ENCODE data around the gene NOXO1.
"Not testable (repeated sequence)": the region's sequence is repeated elsewhere in the genome, so short reads cannot be mapped to it uniquely, and the experiment has no call there.

The NOXO1 gene

DNA sequence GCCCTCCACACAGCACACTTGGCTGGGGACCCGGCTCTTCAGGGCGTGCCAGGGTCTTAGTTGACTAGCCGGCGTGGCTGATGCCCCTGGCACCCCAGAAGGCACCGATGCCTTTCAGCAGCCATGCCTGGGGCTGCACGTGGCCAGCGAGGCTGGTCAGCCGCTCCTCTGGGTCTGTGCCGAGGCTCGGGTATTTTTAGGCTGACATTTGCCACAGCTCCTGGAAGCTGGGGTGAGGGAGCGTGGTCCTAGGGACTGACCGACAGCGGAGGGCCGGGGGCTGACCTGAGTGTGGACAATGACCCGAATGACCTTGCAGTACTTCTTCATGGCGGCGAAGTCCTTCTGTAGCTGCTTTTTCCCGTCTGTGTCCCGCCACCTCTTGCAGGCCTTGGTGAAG is 30.7 kb downstream of the NOXO1 start:
- H3K4me3 ChIP-seq = no peak overlapping the region
- peak overlapping the region in 5 of 21 experiments; percentile 17 to 40 (median 22) for H3K27ac ChIP-seq

DNA sequence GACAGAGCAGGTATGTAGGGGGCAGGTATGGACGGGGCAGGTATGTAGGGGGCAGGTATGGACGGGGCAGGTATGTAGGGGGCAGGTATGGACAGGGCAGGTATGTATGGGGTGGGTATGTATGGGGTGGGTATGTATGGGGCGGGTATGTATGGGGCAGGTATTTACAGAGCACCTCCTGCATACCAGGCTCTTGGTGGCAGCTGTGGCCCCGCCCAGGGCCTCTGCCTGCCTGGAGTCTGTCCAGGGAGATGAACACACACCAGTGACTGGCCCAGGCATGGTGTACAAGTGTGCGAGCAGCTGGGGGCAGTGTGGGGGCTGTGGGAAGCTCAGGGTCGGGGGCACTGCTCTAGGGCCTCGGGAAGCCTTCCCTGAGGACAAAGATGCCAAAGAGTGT is 31.2 kb downstream of the NOXO1 start:
- Histone ChIP-seq H3K27ac (peak overlapping the region in 4 of 21 experiments; percentile 17 to 40 (median 30)), H3K4me3 (no peak overlapping the region)

DNA sequence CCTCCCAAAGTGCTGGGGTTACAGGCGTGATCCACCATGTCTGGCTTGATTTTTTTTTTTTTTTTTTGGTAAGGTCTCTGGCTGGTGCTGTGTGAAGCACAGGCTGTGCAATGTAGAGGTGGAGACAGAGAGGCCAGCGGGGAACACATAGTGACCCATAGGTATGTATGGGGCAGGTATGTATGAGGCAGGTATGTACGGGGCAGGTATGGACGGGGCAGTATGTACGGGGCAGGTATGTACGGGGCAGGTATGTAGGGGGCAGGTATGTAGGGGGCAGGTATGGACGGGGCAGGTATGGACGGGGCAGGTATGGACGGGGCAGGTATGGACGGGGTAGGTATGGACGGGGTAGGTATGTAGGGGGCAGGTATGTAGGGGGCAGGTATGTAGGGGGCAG is 31.8 kb downstream of the NOXO1 start:
- Histone ChIP-seq H3K4me3 (no peak overlapping the region), H3K27ac (no peak overlapping the region)

DNA sequence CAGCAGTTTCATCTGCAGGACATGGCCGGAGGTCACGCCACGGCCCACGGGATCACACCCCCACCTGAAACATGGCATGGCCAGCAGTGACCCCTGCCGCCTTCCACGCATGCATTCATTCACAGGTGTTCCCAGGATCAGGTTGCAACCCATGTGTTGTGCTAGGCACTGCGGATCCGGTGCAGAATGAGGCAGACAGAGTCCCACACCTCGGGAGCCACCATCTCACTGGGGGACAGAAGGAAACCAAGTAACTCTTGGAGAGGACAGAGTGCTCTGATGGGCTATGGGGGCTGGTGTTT is 33.9 kb downstream of the NOXO1 start:
- no peak overlapping the region for H3K27ac ChIP-seq
- no peak overlapping the region for H3K4me3 ChIP-seq

DNA sequence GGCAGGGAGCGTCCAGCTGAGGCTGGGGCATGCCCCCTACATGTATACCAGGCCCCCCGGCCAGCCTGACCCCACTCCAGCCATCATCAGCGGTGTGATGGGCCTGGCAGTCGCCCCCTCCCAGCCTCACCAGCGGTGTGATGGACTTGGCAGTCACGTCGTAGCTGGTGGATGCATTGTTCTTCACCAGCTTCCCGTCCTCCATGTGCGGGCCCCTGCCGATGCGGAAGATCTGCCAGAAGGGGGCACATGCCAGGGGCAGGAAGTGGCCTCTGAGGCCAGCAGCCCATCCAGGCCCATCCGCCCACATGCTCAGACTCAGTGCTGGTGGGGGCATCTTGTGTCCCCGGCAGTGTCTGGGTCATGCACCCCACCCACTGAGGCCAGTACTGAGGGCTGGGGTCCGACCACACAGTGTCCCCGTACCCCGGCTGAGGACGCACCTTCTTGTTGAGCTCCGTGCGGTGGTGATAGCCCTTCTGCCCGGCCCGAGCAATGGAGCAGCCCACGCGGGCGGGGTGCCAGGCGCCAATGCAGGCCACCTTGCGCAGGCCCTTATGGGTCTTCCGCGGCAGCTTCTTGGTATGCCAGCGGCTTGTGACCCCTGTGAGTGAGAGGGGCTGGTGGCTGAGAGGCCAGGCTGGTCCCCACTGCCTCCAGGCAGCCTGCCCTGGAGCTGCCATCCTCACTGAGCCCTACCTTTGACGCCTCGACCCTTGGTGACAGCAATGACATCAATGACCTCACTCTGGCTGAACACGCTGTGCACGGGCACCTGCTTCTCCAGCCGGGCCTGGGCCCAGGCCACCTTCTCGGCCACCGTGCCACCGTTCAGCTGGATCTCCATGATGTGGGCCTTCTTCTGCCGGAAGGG is 34.5 kb downstream of the NOXO1 start:
- no peak overlapping the region for H3K4me3 ChIP-seq
- no peak overlapping the region for H3K27ac ChIP-seq

GRCh38 chr16:1945559-1946391 is 35.5 kb downstream of the NOXO1 start:
- no peak overlapping the region for H3K27ac ChIP-seq
- no peak overlapping the region for H3K4me3 ChIP-seq

- Histone ChIP-seq H3K27ac (no peak overlapping the region), H3K4me3 (no peak overlapping the region)
These were observed 36.6 kb downstream of the NOXO1 start for GRCh38 chr16:1944612-1945199.

DNA sequence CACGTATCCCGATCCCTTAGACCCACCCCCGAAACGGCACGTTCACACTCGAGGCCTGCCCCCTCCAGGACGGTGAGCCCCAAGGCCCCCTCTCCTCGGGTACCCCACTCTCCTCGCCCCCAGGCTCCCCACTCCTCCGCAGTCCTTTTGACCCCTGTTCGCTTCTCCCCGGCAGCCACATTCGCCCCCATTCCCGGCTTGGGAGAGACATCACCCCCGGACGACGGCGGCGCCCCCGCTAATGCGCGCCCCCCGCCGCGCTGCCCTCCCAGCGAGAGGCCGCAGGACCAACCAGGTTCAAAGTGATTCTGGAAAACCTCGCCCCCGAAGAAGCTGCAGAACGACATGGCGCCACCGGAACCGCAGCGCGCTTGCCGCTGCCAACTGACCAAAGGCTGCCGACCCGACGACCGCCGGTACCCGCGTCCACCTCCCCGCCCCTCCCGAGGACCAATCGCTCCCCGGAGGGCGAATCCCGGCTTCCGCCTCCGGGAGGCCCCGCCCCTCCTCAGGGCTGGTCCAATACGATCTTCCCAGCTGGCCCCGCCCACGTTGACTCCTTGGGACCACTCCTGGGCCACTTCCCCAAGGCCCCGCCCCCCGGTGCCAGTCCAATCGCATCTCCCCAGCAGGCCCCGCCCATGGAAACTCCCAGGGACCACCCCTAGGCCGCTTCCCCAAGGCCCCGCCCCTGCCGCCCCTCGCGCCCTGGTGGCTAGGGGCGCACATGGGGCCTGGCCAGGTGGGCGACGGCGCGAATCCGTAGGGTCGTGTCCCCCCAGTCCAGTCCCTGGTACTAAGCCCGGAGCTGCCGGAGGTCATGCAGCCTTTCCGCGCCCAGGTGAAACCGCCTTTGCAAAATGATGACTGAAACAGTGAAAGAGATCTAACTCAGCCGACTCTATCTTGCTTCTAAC is 38.2 kb downstream of the NOXO1 start, which contains the start of gene MSRB1:
Gene MSRB1 (minus strand): TSS at position 390 of the 917 bp plus-strand sequence. CDS start 43 bp downstream, at position 347.
- H3K4me3 ChIP-seq = peak within 1 kb of the TSS; percentile 55 to 92 (median 65)
- peak within 1 kb of the TSS; percentile 17 to 92 (median 79) for H3K27ac ChIP-seq

GRCh38 chr16:1942047-1942809 is 39.0 kb downstream of the NOXO1 start:
- peak overlapping the region; percentile 55 to 92 (median 65) for H3K4me3 ChIP-seq
- H3K27ac ChIP-seq = peak overlapping the region; percentile 22 to 92 (median 79)

DNA sequence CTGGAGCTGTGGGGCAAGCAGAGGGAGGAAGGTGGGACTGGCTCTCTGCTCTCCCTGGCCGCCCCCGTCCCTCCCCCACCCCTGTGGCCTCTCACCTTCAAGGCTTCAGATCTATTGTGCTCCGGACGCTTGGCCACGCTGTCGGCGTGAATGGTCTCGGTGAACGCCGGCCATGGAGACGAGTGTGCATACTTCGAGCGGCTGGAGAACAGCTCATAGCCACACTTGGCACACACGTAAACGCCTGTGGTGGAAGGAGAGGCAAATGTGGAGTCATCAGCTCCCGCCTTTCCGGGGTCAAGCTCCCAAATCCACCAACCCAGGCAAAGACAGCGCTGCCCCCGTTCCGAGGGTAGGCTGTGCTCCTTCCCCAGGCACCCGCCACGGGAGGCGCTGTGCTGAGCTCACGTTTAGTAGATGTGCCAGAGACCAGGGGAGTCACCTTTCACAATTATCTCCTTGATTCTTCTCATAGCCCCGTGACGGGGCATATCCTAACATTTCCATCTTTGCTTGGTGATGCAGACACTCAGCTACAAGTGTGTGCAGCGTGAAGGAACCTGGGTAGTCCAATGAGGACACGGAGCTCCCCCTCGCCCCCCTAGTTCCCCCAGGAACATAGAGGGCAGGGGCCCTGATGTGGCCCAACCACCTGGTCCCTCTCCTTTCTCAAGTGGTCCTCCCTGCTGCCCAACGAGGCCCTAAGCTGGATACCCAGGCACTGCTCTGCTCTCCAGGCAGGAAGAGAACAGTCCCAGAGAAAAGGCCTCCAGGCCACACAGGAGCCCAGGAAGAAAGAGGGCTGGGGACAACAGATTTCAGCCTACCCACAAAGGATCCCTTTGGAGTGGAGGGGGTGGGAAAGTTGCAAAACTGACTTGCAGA is 39.9 kb downstream of the NOXO1 start:
- H3K4me3 ChIP-seq = peak overlapping the region in 5 of 7 experiments; percentile 55 to 92 (median 65)
- H3K27ac ChIP-seq = peak overlapping the region in 13 of 21 experiments; percentile 22 to 92 (median 78)

DNA sequence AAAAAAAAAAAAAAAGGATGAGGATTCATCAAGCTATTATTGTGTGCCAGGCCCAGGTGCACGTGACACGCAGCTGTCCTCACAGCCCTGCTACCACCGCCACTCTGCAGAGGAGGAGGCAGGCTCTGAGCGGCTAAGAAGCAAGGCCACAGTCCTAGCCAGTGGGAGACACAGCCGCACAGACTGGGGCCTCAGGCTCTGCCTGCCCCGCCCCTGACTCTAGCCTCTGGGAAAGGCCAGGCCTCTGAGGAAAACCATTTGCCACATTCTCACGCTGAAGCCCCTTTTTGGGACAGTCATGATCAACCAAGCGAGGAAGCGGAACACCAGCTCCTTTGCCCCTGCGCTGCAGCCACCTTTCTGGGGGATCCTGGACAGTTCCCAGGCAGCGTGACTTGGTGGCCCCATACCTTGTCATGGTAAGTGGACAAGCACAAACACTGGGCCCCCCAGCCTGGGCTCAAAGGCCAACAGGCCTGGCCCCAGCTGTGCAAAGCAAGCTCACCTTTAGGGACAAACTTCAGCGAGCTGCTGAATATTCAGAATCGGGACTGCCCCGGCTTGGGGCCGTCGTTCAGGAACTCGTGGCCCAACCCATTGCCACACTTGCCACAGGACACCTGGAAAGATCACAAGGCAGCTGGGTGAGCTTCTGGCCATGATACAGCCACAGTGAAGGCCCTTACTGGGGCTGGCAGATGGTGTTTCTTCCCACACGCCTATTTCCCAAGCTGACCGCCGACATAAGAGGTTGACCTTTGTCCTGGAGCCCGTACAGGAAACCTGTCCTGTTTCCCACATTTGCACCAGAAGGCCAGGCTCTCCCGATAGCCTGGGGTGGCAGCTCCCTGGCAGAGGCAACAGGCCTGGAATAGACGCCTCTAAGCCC is 40.8 kb downstream of the NOXO1 start:
- Histone ChIP-seq H3K27ac (peak overlapping the region in 5 of 21 experiments; percentile 21 to 86 (median 76)), H3K4me3 (peak overlapping the region in 1 of 7 experiments; percentile 92)

DNA sequence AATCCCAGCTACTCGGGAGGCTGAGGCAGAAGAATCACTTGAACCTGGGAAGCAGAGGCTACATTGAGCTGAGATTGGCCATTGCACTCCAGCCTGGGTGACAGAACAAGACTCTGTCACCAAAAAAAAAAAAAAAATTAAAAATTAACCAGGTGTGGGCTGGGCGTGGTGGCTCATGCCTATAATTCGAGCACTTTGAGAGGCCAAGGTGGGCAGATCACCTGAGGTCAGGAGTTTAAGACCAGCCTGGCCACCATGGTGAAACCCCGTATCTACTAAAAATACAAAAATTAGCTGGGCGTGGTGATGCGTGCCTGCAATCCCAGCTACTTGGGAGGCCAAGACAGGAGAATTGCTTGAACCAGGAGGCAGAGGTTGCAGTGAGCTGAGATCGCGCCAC is 41.4 kb downstream of the NOXO1 start:
- H3K4me3 ChIP-seq = not testable (repeated sequence)
- H3K27ac ChIP-seq = peak overlapping the region in 2 of 21 experiments; percentile 63 to 76

- H3K4me3 ChIP-seq = no peak overlapping the region
These were observed 42.4 kb downstream of the NOXO1 start for GRCh38 chr16:1938910-1939309.

GRCh38 chr16:1938316-1938715 is 43.0 kb downstream of the NOXO1 start:
- H3K27ac ChIP-seq = peak overlapping the region in 12 of 21 experiments; percentile 15 to 76 (median 42)
- H3K4me3 ChIP-seq = no peak overlapping the region

More at GRCh38 chr16:1938910-1939309, 42.4 kb downstream of the NOXO1 start:
- H3K27ac ChIP-seq = peak overlapping the region in 14 of 21 experiments; percentile 15 to 76 (median 36)

DNA sequence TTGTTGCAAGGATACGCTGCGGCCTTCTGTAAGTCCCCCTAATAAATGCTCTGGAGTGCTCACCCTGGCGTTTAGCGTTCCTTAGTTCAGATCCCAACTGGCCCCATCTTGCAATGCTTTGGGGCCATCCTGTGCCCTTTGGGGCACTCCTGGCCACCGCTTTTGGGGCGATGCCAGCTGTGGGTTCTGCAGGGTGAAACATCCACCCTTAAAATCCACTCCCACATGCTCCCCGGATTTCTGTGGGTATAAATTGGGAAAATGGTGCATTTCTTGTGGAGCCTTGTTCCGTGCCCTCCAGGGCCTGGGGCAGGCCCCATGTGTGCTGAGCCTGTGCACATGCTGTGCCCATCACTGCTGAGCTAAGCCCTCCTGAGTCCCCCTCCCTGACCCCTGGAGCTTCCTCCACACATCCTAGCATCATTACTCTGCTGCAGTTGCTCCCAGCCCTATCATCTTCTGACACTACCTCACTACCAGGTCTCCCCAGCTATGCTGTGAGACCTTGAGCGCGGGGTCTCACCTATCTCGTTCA is 44.3 kb downstream of the NOXO1 start:
- H3K4me3 ChIP-seq = no peak overlapping the region
- H3K27ac ChIP-seq = peak overlapping the region in 1 of 21 experiments; percentile 14

- Histone ChIP-seq H3K4me3 (no peak overlapping the region), H3K27ac (no peak overlapping the region)
These were observed 48.1 kb downstream of the NOXO1 start for GRCh38 chr16:1933097-1933661.

Data from skin epidermis (tissue), 12 donors.